ENCODE measurements around the gene SORBS2.

GRCh38 chr4:185566972-185567371 lies 245.0 kb downstream of the SORBS2 start:
- TF ChIP-seq GATA1 (IDR thresholded peaks at IDR 0.05; ENCODE audit: low read depth, low read length) (no peak), POLR2A (IDR thresholded peaks at IDR 0.05; ENCODE audit: low read length) (no peak)

All from erythroblast (primary cell).